Stimulated activated naive B cell treated with anti-CD40 and anti-IgM and Interleukin-4, amounts not matched to agents 10 μg/mL and 1 μg/mL and 100 μg/mL, for 72 hours (primary cell): ENCODE measurements around the gene CORT.

Experiments used
- ATAC-seq, 2 donors: fragments of 150-1000 bp; cut with Tn5 transposase; replicated peaks; 2 replicates each; pipeline ENCODE4 v1.10.0; 2021; ENCODE audit warnings: moderate library complexity in 1 of 2
- DNase-seq: peaks from one replicate; pipeline ENCODE4 v3.0.0; 2021
- H3K27ac Mint-ChIP-seq: one replicate; pipeline ENCODE4 v1.8.0; 2022; ENCODE audit warnings: mild to moderate bottlenecking, mixed read lengths
- H3K27me3 Mint-ChIP-seq, 2 donors: one replicate each; pipeline ENCODE4 v1.8.0; 2022; ENCODE audit warnings: mixed read lengths in 2 of 2
- H3K36me3 Mint-ChIP-seq, 2 donors: one replicate each; pipeline ENCODE4 v1.8.0; 2022; ENCODE audit warnings: mixed read lengths in 2 of 2, mild to moderate bottlenecking in 1 of 2
- H3K4me1 Mint-ChIP-seq, 2 donors: one replicate each; pipeline ENCODE4 v1.8.0; 2022; ENCODE audit warnings: mixed read lengths in 2 of 2, mild to moderate bottlenecking in 1 of 2
- H3K4me3 Mint-ChIP-seq, 2 donors: one replicate each; pipeline ENCODE4 v1.8.0; 2022; ENCODE audit warnings: mild to moderate bottlenecking in 2 of 2, mixed read lengths in 2 of 2, moderate library complexity in 1 of 2
- H3K9me3 Mint-ChIP-seq, 2 donors: one replicate each; pipeline ENCODE4 v1.8.0; 2022; ENCODE audit warnings: mixed read lengths in 2 of 2, mild to moderate bottlenecking in 1 of 2

Gene CORT

DNA sequence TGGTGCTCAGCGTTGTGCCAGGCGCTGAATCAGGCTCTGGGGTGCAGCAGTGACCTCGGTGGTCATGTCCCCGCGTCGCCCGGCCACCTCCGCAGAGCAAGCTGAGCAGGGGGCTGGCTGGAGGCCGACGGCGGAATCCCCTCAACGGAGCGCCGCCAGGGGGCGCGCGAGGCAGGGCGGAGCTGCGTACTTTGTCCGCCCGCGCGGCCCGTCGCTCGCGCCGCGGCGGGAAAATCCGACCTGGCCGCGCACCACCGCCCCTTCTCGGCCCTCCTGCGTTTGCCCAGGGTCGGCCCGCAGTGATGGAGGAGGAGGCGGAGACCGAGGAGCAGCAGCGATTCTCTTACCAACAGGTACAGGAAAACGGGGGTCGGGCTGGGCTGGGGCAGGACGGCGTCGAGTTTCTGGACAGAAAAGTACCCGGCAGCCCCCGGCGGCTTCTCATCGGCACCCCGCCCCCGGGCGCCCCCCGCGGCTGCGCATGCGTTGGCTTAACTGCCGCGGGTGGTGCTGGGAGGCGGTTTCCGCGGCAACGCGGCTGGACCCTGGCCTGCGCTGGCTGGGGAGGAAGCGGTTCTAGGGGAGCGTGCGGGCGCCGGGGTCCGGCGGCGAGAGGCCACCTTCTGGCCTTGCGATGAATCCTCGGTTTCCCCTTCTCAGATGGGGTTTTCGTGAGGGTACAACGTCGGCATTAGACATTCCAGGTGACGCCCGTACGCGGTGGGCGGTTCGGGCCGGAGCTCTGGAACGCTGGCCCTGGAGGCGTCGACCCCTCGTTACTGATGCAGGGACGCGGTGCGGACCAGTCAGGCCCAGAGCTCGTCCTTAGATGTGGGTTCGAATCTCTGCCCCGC is 19.4 kb upstream of the CORT start, which contains the start of gene CENPS:
Gene CENPS, plus strand, starts transcription at position 218 of the 854 bp plus-strand sequence. Its CDS starts 85 bp downstream, at position 303.
- H3K27ac Mint-ChIP-seq, result peak within 1 kb of the TSS; percentile 99
- H3K36me3 Mint-ChIP-seq, result peaks cover 3 to 5% of the 10 kb centered on the region in 2 donors
- peak; percentile 83 for DNase-seq
- ATAC-seq, result peak; percentile 85 to 90
- peaks cover 23 to 40% of the 10 kb centered on the region in 2 donors for H3K4me1 Mint-ChIP-seq
- no peaks in the 10 kb centered on the region for H3K9me3 Mint-ChIP-seq
- peak within 1 kb of the TSS; percentile 95 to 98 for H3K4me3 Mint-ChIP-seq
- H3K27me3 Mint-ChIP-seq, result no peaks in the 10 kb centered on the region

DNA sequence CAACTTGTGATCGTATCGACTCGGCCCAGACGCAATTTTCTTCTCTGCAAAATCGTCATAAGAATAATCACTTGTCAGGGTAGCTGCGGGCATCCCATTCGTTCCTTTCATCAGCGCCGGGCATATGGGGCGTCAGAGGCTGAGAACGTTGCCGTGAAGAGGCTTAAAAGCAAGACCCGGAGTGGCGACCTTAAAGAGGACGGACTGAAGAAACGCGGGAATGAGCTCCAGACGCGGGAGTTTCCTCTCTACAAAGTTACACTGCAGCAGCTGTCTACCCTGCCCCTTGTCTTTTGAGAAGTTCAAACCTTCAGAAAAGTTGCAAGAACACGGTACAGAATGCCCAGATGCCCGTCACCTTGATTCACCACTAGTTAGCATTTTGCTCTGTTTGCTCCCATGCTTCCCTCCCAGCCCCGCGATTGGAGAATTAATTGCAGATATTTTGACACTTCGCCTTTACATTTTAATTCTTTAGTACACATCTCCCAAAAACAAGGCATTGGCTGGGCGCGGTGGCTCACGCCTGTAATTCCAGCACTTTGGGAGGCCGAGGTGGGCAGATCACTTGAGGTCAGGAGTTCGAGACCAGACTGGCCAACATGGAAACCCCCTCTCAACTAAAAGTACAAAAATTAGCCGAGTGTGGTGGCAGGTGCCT is 18.6 kb upstream of the CORT start:
- Mint-ChIP-seq H3K27ac (peak overlapping the region; percentile 99), H3K9me3 (no peaks in the 10 kb centered on the region), H3K4me3 (peak overlapping the region; percentile 95 to 98), H3K4me1 (peaks cover 23 to 40% of the 10 kb centered on the region in 2 donors), H3K36me3 (peaks cover 3 to 5% of the 10 kb centered on the region in 2 donors), H3K27me3 (no peaks in the 10 kb centered on the region)
- peak; percentile 4 to 10 for ATAC-seq
- no peak for DNase-seq

DNA sequence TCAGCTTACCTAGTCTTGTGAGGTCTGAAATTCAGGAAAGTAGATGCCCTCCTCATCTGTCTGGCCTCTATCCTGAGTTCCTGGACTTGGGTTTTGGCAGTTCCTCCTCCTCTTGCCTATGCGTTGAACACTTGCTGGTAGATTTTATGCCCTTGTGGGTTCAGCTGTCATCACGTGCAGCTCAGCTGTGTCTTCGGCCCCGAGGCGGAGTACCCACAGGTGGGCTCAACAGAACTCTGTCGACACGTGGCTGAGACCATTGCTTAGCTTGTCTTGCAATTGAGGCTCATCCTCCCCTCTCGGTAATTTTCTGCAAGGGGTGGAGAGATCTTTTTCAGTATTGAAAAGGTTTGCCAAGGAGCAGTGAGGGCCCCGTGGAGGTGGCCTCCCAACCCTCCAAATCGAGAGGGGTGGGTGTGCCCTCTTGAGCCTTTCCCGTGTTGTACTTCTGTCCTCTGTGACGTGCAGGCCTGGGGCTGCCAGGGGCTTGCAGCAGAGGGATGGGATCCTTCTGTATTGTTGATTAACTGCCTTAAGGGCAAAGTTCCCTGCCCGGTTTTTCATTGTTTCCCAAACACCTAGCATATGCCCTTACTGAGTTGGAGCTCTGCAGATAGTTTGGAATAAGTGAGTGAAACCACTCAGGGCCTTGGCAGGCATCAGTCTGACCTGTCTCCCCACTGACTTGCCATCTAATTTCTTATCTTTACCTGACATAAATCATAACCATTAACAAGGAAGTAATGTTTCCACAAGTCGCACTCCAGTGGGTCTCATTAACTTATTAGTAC is 16.7 kb upstream of the CORT start:
- peak overlapping the region; percentile 47 for H3K27ac Mint-ChIP-seq
- peaks cover 23 to 37% of the 10 kb centered on the region in 2 donors for H3K4me1 Mint-ChIP-seq
- H3K36me3 Mint-ChIP-seq, result peaks cover 3 to 9% of the 10 kb centered on the region in 2 donors
- ATAC-seq (peak in 1 of 2 donors; percentile 26), DNase-seq (no peak)
- H3K9me3 Mint-ChIP-seq, result no peaks in the 10 kb centered on the region
- no peaks in the 10 kb centered on the region for H3K27me3 Mint-ChIP-seq
- H3K4me3 Mint-ChIP-seq, result peak overlapping the region in 1 of 2 donors; percentile 17

DNA sequence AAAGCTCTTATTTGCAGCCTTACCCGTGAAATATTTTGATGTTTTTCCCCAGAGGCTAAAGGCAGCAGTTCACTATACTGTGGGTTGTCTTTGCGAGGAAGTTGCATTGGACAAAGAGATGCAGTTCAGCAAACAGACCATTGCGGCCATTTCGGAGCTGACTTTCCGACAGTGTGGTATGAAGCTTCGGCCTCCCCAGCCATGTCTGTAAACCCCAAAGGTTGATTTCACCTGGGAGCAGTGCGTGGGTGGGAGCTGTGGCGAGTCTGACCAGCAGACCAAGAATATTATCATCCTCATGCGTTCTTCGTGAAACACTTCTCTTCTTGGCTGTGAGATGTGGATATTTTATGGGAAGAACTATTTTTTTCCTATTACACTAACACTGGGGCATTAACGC is 16.0 kb upstream of the CORT start:
- no peak overlapping the region for H3K27ac Mint-ChIP-seq
- DNase-seq (no peak), ATAC-seq (no peak)
- H3K4me1 Mint-ChIP-seq, result peaks cover 23 to 33% of the 10 kb centered on the region in 2 donors
- H3K27me3 Mint-ChIP-seq, result no peaks in the 10 kb centered on the region
- H3K9me3 Mint-ChIP-seq, result no peaks in the 10 kb centered on the region
- H3K36me3 Mint-ChIP-seq, result peaks cover 3 to 9% of the 10 kb centered on the region in 2 donors
- H3K4me3 Mint-ChIP-seq, result no peak overlapping the region

DNA sequence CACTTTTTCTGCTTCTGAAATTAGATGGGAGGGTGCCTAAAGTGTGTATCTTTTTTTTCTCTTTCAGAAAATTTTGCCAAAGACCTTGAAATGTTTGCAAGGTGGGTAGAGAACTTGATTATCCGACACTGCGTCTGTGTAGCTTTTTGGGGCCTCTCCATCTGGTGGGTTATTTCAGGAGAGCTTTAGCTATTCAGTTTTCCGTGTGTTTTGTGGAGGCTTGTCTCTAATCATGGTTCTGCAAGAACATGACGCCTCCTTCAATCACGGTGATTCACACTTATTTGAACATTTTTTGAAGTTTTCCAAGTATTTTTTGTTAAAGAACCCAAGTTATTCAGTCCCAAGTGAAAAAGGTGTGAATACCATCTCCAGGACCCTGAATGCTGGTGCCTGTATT is 15.2 kb upstream of the CORT start:
- Mint-ChIP-seq H3K4me1 (peaks cover 23 to 32% of the 10 kb centered on the region in 2 donors), H3K9me3 (no peaks in the 10 kb centered on the region), H3K4me3 (no peak overlapping the region), H3K27me3 (no peaks in the 10 kb centered on the region), H3K27ac (no peak overlapping the region), H3K36me3 (peaks cover 3 to 9% of the 10 kb centered on the region in 2 donors)
- ATAC-seq (no peak), DNase-seq (no peak)

DNA sequence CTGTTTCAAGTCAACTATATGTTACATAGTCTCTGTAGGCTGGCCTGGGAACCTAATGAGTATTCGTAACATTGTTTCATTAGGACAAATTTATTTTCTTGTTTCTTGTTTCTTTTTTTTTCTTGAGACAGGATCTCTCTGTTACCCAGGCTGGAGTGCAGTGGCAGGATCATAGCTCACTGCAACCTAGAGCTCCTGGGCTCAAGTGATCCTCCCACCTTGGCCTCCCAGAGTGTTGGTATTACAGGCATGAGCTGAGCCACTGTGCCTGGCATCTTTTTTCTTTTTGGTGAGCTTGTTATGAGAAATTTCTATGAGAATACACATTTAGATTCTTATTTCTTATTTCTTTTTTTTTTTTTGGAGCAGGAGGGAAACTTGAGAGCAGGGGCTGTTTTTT is 12.8 kb upstream of the CORT start:
- Mint-ChIP-seq H3K4me1 (peaks cover 14 to 15% of the 10 kb centered on the region in 2 donors), H3K27ac (no peak overlapping the region), H3K27me3 (no peaks in the 10 kb centered on the region), H3K9me3 (no peaks in the 10 kb centered on the region), H3K36me3 (peaks cover 4 to 14% of the 10 kb centered on the region in 2 donors), H3K4me3 (no peak overlapping the region)
- DNase-seq, result no peak
- no peak for ATAC-seq

DNA sequence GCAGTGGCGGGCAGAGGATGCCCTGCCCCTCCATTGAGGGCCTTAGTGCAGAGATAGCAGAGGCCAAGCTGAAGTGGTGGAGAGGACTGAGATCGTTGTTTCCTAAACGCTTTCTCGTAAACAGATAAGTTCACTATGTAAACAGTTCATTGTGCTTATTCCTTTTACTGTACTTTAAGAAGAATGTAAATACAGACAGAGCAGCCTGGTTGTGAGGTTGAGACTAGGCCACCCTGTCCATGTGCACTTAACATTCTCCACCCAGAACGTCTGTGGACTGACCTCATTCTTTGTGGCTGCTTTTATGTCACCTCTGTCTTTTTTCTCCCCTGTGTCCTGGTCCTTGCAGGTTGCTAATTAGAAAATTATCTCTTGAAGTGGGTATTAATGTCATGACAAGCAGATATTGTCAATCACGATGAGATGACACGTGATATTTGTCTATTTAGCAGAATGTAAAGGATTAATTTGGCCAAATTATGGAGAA is 11.1 kb upstream of the CORT start:
- no peak for DNase-seq
- Mint-ChIP-seq H3K4me1 (peaks cover 4 to 5% of the 10 kb centered on the region in 2 donors), H3K4me3 (no peak overlapping the region), H3K27me3 (no peaks in the 10 kb centered on the region), H3K27ac (no peak overlapping the region), H3K36me3 (peaks cover 4 to 17% of the 10 kb centered on the region in 2 donors), H3K9me3 (no peaks in the 10 kb centered on the region)
- no peak for ATAC-seq

DNA sequence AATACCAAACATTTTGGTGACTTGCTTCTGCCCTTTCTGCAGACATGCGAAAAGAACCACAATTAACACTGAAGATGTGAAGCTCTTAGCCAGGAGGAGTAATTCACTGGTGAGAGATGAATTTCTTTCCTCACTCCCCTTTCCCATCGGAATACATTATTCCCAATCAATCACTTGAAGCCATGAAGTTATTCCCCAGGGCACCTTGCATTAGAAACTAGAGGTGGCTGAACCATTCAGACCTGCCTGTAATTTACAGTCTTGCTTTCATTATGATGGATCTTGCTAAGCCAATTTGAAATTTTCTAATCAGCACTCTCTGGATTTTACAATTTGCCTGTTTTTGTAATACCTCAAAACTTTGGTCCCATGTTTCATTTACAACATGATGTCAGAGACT is 9.5 kb upstream of the CORT start:
- Mint-ChIP-seq H3K4me3 (no peak overlapping the region), H3K36me3 (peaks cover 2 to 12% of the 10 kb centered on the region in 2 donors), H3K4me1 (peaks cover 0 to 1% of the 10 kb centered on the region in 2 donors), H3K9me3 (no peaks in the 10 kb centered on the region), H3K27me3 (no peaks in the 10 kb centered on the region), H3K27ac (no peak overlapping the region)
- ATAC-seq, result no peak
- no peak for DNase-seq

DNA sequence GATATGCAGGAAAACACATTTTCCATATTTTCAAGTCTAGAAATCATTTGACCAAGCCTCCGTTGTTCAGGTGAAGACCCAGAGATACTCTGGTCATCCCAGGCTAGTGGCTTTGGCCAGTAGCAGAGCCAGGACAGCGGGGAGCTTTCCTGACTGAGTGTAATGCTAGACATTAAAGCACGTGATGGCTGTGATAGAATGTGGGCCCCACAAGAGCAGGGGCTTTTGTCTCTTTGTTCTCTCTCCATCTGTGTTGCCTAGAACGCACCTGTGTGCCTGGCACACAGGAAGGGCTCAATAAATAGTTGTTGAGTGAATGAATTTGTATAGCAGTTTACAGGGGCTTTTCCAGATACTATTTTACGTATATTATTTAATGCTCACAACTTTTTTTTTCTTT is 9.0 kb upstream of the CORT start:
- Mint-ChIP-seq H3K27me3 (no peaks in the 10 kb centered on the region), H3K27ac (no peak overlapping the region), H3K36me3 (peaks cover 2 to 12% of the 10 kb centered on the region in 2 donors), H3K4me3 (no peak overlapping the region), H3K4me1 (peaks cover 0 to 1% of the 10 kb centered on the region in 2 donors), H3K9me3 (no peaks in the 10 kb centered on the region)
- DNase-seq (no peak), ATAC-seq (no peak)

DNA sequence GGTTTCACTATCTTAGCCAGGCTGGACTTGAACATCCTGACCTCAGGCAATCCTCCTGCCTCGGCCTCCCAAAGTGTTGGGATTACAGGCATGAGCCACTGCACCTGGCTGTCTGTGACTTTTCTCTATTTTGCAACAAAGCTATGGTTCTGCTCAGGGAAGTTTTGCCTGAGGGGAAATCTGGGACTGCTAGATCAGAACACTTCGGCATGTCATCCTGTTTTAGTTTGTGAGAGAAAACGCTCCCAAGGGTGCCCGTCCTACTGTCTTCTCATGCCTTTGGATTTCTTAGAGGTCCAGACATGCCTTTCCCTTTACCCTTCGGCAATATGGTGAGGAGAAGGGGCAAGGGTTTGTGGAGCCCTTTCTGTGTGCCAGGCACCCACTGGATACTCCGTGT is 5.6 kb upstream of the CORT start:
- Mint-ChIP-seq H3K27ac (no peak overlapping the region), H3K9me3 (no peaks in the 10 kb centered on the region), H3K27me3 (no peaks in the 10 kb centered on the region), H3K4me3 (no peak overlapping the region), H3K36me3 (peaks cover 6 to 14% of the 10 kb centered on the region in 2 donors), H3K4me1 (no peaks in the 10 kb centered on the region)
- no peak for DNase-seq
- ATAC-seq, result no peak

DNA sequence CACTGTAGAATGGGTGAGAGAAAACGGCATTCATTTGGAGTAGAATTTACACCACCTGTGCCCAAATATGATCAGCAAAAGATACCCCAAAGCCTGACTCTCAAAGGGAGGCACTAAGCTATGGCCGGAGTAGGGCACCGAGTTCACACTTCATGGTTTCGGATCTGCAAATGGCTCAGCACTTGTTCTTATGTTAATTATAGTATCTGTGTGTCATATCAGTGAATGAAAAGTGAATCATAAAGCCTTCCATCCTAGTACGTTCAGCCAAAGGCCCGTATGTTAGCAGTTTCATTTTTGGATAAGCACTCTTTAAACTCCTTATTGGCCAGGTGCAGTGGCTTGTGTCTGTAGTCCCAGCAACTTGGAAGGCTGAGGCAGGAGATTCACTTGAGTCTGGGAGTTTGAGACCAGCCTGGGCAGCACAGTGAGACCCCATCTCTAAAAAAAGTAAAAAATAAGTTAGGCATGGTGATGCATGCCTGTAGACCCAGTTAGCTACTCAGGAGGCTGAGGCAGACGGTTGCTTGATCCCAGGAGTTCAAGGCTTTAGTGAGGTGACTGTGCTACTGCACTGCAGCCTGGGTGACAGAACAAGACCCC is 4.9 kb upstream of the CORT start:
- no peak for DNase-seq
- no peaks in the 10 kb centered on the region for H3K4me1 Mint-ChIP-seq
- no peak overlapping the region for H3K27ac Mint-ChIP-seq
- no peak for ATAC-seq
- no peaks in the 10 kb centered on the region for H3K9me3 Mint-ChIP-seq
- no peaks in the 10 kb centered on the region for H3K27me3 Mint-ChIP-seq
- H3K4me3 Mint-ChIP-seq, result no peak overlapping the region
- H3K36me3 Mint-ChIP-seq, result peaks cover 6 to 14% of the 10 kb centered on the region in 2 donors

DNA sequence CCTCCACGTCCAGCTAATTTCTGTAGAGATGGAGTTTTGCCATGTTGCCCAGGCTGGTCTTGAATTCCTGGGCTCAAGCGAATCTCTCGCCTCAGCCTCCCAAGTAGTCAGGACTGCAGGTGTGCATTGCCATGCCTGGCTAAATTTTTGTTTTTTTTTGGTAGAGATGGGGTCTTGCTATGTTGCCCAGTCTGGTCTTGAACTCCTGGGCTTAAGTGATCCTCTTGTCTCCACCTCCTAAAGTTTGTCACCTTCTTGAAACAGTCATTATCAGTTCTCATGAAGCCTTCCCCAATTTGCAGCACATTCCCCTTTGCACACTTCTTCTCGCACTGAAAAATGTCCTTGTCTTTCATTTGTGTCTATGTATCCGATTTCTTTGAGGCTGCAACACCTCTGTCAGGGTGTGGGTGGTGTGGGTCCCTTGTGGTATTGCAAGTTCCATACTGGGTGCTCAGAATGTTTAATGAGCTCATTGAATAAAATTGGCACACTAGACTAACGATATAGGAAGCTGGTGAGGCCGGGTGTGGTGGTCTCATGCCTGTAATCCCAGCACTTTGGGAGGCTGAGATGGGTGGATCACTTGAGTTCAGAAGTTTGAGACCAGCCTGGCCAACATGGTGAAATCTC is 2.9 kb upstream of the CORT start:
- no peak overlapping the region for H3K4me3 Mint-ChIP-seq
- H3K4me1 Mint-ChIP-seq, result no peaks in the 10 kb centered on the region
- DNase-seq (no peak), ATAC-seq (no peak)
- peak overlapping the region; percentile 28 for H3K27ac Mint-ChIP-seq
- H3K27me3 Mint-ChIP-seq, result no peaks in the 10 kb centered on the region
- no peaks in the 10 kb centered on the region for H3K9me3 Mint-ChIP-seq
- peaks cover 5 to 10% of the 10 kb centered on the region in 2 donors for H3K36me3 Mint-ChIP-seq

DNA sequence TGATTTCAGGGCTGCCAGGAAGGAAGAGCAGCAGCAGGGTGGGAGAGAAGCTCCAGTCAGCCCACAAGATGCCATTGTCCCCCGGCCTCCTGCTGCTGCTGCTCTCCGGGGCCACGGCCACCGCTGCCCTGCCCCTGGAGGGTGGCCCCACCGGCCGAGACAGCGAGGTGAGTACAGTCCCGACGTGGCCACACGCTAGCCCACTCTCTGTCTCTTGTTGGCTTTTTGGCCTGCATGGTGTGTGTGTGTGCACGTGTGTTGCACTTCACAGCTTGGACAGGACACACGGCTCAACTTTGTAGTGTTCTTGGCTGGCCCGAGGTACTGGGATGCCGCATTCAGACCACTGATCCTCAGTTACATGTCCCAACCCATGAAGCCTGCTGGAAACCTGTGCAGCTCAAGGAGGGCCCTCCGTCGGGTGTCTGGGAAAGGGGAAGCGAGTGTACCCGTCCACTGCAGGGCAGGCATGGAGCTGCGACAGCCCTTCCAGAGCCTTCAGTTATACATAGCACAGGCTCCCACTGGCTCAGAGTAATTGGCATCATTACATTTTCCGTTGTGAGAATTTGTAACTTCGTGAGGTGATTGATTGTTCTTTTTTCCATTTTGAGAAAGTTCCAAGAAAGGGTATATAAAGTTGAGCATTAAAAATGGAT is 454 bp downstream of the CORT start:
- H3K36me3 Mint-ChIP-seq, result peaks cover 5 to 6% of the 10 kb centered on the region in 2 donors
- ATAC-seq (no peak), DNase-seq (no peak)
- no peak overlapping the region for H3K27ac Mint-ChIP-seq
- no peak overlapping the region for H3K4me3 Mint-ChIP-seq
- H3K9me3 Mint-ChIP-seq, result no peaks in the 10 kb centered on the region
- H3K4me1 Mint-ChIP-seq, result no peaks in the 10 kb centered on the region
- no peaks in the 10 kb centered on the region for H3K27me3 Mint-ChIP-seq
